ENCODE measurements around the gene ATXN10.

ATXN10 gene

GRCh38 chr22:45720839-45721378 lies 49.3 kb downstream of the ATXN10 start:
- Histone ChIP-seq H3K9me2 (replicated peaks; ENCODE audit: insufficient read depth, low read length) (no peaks in the 10 kb centered on the region), H3K4me3 (ENCODE audit: insufficient read depth, low read length, poor library complexity, severe bottlenecking) (no peak overlapping the region), H3K4me2 (ENCODE audit: low read depth, low read length, poor library complexity, severe bottlenecking) (no peak overlapping the region), H4K20me1 (ENCODE audit: low read depth, low read length) (no peaks in the 10 kb centered on the region), H3K79me2 (ENCODE audit: insufficient read depth, low read length) (peaks cover 49% of the 10 kb centered on the region), H3K36me3 (ENCODE audit: low read length) (peaks cover 36% of the 10 kb centered on the region; the same call in 1 of the 2 replicates), H3K9ac (ENCODE audit: low read length) (no peak overlapping the region), H2AFZ (ENCODE audit: low read depth, low read length, severe bottlenecking) (no peak overlapping the region), H3F3A (ENCODE audit: insufficient read depth) (peaks cover 10% of the 10 kb centered on the region; the same call in 1 of the 2 replicates), H3K9me3 (ENCODE audit: insufficient read depth, low read length) (no peaks in the 10 kb centered on the region), H3K27me3 (ENCODE audit: low read length) (no peaks in the 10 kb centered on the region), H3K27ac (ENCODE audit: low read depth, low read length) (no peak overlapping the region)
- TF ChIP-seq CTCF (IDR thresholded peaks at IDR 0.05; ENCODE audit: insufficient read depth, low read length, poor library complexity, severe bottlenecking), result no peak
- no peak for TF ChIP-seq EZH2phosphoT487 (conservative IDR thresholded peaks at IDR 0.05; ENCODE audit: low read length)

DNA sequence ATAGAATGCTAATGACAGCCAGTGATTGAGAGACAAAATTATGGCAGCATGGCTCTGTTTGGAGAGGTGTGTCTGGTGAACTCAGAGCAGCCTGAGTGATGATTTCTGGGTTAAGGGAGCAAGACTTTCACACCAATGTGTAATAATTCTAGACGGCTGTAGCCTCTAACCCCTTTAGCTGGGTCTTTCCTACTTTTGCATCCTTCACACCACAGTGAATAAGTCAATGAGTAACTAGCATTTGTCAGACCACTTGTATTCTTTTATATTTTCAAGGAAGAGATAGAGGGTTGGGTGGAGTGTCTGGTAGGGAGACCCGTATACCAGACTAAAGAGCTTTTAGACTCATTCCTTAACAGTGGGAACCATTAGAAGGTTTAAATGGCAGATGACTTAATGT lies 50.4 kb downstream of the ATXN10 start:
- Histone ChIP-seq H3K79me2 (ENCODE audit: insufficient read depth, low read length) (peaks cover 56% of the 10 kb centered on the region), H3K9ac (ENCODE audit: low read length) (no peak overlapping the region), H3K27ac (ENCODE audit: low read depth, low read length) (no peak overlapping the region), H3K4me2 (ENCODE audit: low read depth, low read length, poor library complexity, severe bottlenecking) (no peak overlapping the region), H3K9me2 (replicated peaks; ENCODE audit: insufficient read depth, low read length) (no peaks in the 10 kb centered on the region), H3K9me3 (ENCODE audit: insufficient read depth, low read length) (no peaks in the 10 kb centered on the region), H3K4me3 (ENCODE audit: insufficient read depth, low read length, poor library complexity, severe bottlenecking) (no peak overlapping the region), H3K36me3 (ENCODE audit: low read length) (peaks cover 36% of the 10 kb centered on the region; the same call in 1 of the 2 replicates), H4K20me1 (ENCODE audit: low read depth, low read length) (no peaks in the 10 kb centered on the region), H3K27me3 (ENCODE audit: low read length) (no peaks in the 10 kb centered on the region), H2AFZ (ENCODE audit: low read depth, low read length, severe bottlenecking) (no peak overlapping the region), H3F3A (ENCODE audit: insufficient read depth) (peaks cover 10% of the 10 kb centered on the region; the same call in 1 of the 2 replicates)
- TF ChIP-seq CTCF (IDR thresholded peaks at IDR 0.05; ENCODE audit: insufficient read depth, low read length, poor library complexity, severe bottlenecking) (no peak), EZH2phosphoT487 (conservative IDR thresholded peaks at IDR 0.05; ENCODE audit: low read length) (no peak)

GRCh38 chr22:45726081-45726480 lies 54.4 kb downstream of the ATXN10 start:
- Histone ChIP-seq H3K27me3 (ENCODE audit: low read length) (no peaks in the 10 kb centered on the region), H3K27ac (ENCODE audit: low read depth, low read length) (no peak overlapping the region), H3K9me3 (ENCODE audit: insufficient read depth, low read length) (no peaks in the 10 kb centered on the region), H3K9me2 (replicated peaks; ENCODE audit: insufficient read depth, low read length) (no peaks in the 10 kb centered on the region), H3K4me3 (ENCODE audit: insufficient read depth, low read length, poor library complexity, severe bottlenecking) (no peak overlapping the region), H3F3A (ENCODE audit: insufficient read depth) (peaks cover 13% of the 10 kb centered on the region), H3K9ac (ENCODE audit: low read length) (no peak overlapping the region), H3K4me2 (ENCODE audit: low read depth, low read length, poor library complexity, severe bottlenecking) (no peak overlapping the region), H2AFZ (ENCODE audit: low read depth, low read length, severe bottlenecking) (no peak overlapping the region), H4K20me1 (ENCODE audit: low read depth, low read length) (no peaks in the 10 kb centered on the region), H3K36me3 (ENCODE audit: low read length) (peaks cover 15% of the 10 kb centered on the region; the same call in 1 of the 2 replicates), H3K79me2 (ENCODE audit: insufficient read depth, low read length) (peaks cover 71% of the 10 kb centered on the region)
- TF ChIP-seq EZH2phosphoT487 (conservative IDR thresholded peaks at IDR 0.05; ENCODE audit: low read length) (no peak), CTCF (IDR thresholded peaks at IDR 0.05; ENCODE audit: insufficient read depth, low read length, poor library complexity, severe bottlenecking) (no peak)
